HG03521 (cell line): ENCODE data around the gene LIMS2.

Experiments used
- ATAC-seq: cut with Tn5 transposase; IDR thresholded peaks from one replicate; pipeline ENCODE4 v1.9.1; 2021; ENCODE audit warnings: mild to moderate bottlenecking, moderate library complexity; ENCODE audit not compliant: unreplicated experiment

The LIMS2 gene

GRCh38 chr2:127647242-127648190, 27.8 kb downstream of the LIMS2 start:
- ATAC-seq = no peak

DNA sequence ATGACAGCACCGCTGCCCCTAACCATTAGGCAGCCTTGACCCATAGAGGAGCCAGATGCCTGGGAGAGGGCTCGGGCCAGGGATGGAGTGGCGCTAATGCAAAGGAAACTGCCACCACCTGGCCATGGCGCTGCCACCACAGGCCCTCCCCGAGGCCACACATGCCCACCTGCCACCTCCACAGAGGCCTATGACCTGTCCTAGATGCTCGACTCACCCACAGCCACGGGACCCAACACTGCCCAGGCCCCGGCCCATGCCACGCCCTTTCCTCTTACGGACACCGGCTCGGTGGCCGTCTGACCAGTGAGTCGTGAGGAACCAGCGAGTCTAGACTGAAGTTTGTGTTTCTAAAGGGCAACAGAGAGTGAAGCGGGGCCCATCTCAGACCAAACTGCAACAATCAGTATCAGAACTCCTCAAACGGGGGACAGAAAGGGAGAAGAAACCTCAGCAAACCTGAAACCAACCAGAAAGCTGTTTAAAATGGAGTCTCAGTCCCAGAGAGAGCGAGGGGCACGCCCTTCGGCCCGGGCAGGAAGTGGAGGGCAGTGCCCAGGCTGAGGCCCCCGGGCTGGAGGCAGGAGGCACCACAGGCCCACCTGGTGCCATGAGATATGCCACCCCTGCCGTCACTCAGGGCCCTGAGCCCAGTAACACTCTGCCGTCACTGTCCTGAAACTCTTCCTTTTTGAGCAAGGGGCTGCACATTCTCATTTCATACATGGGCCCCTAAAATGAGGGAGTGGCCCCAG, 28.7 kb downstream of the LIMS2 start:
- no peak for ATAC-seq

GRCh38 chr2:127645395-127646291, 29.7 kb downstream of the LIMS2 start, which contains the start of gene GPR17:
Gene GPR17, plus strand, starts transcription at chr2:127646153. Its CDS starts 4,583 bp downstream, at chr2:127650736.
- ATAC-seq = no peak

DNA sequence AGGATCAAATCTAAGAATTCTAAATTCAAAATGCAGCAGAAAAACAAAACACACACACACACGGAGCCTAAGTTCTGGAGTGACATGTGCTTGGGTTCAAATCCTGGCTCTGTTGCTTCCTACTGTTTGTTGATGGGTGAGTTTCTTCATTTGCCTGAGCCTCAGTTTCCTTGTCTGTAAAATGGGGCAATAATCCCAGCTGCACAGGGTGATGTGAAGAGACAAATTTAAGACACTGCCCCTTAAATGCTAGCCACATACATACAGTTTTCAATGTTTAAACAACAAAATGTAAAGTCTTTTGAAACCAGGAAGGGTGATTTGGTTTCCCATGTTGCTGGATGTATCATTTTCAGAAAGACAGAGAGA, 30.3 kb downstream of the LIMS2 start:
- no peak for ATAC-seq

- no peak for ATAC-seq
These were observed 31.0 kb downstream of the LIMS2 start for GRCh38 chr2:127644066-127645025.

DNA sequence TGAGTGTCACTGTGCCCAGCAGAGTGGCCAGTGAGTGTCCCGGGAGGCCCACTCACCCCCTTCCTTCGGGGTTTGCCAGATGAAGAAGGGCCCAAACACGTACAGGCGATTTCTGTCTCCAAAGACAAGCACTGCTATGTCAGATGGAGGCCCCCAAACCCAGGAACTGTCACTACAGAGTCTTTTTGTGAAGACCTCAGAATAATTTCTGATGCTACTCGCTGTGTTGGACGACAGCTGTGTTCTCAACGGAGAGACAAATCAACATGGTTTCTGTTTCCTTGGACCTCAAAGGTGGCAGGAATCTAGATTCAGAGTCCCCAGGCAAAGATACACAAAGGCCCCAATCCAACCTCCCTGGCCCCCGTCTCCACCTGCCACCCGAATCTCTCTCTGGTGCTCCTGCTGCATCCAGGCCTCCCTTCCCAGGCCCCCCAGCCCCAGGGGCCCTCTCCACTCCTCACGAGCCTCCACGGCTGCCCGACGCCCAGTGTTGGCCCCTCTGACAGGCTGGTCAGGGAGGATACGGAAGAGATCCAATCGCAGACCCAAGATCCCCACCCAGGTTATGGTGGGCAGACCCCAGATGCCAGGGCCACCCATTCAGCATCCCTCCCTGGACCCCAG, 31.8 kb downstream of the LIMS2 start:
- ATAC-seq = no peak

GRCh38 chr2:127642706-127643438, 32.5 kb downstream of the LIMS2 start:
- ATAC-seq = no peak

DNA sequence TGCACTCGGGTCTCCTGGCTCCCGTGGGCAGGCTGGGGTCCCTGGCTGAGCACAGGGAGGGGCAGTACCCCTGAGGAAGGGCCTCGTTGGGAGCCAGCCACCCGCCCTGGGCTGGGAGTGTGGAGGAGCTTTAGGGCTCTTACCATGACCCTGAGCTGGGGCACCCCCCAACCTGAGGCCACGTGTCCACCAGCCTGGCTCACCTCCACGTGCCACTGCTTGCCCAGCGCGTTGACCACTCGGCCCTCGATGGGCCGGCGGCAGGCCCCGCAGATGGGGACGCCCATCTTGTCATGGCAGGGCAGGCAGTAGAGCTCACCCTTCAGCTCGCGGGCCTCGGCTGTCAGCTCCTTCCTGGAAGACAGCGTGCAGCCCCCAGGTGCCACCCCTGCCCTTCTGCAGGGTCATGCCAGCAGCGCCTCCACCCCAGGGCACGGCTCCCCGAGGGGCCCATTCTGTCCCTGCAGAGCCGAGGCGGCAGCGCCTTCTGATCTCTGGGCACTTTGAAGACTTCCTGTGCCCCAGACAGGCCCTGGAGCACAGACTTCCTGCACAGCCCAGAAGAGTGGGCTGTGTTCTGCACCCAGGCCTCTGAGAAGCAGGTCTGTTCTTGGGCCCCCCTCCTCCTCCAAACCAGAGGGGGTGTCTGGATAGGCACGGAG, 33.4 kb downstream of the LIMS2 start:
- ATAC-seq = no peak

GRCh38 chr2:127641133-127641532, 34.2 kb downstream of the LIMS2 start:
- ATAC-seq = no peak

DNA sequence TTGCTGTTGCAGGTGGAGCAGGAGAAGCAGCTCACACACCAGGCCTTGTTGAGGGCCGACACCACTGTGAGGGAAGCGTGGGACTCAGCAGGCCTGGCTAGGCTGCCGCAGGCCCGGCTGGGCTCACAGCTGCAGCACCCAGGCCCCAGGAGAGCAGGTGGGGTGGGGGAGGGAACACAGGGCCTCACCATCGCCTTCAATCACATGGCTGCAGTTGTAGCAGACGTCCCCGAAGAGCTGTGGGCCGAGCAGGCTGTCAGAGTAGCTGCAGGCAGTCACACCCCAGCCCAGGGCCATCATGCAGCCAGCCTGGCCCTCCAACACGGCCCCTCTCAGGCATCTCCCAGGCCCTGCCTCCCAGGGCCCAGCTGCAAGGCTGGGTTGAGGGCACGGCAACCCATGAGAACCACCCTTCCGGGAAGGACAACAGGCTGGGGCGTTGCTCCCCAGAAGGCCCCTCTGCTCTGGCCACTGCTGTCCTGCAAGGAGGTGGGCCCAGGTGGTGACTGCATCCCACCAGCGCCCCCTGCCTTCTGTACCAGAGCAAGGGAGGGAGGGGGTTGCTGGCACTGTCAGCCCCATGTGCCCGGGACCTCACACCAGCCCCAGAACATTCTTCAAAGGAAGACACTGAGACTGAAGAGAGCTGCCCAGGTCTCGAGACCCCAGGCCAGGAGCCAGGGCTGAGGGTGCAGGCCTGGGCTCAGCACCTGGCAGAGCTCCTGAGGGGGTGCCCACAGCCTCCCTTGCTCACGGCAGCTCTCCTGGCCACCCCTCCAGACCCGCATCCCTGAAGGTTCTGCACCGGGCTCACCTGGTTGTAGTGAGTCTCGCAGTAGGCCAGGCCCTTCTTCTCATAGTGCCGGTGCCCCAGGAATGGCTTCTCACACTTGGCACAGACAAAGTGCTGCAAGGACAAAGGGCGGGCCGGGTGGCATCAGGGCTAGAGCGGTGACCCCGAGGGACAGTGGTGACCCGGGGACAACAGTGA, 35.0 kb downstream of the LIMS2 start:
- ATAC-seq = no peak

DNA sequence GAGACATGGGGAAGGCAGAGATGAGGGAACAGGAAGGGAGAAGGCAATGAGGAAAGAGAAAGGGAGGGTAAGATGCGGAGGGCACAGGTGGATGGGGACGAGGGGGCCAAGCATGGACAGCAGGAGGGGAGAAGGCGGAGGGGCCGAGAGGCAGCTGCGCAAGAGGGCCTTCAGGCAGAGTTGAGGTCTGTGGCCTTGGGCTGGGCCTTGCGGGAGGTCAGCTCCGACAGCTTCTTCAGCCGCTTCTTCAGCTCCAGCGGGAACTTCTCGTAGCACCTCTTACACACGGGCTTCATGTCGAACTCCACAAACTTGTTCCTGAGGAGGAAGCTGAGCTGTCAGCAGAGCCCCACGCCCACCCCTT, 36.2 kb downstream of the LIMS2 start:
- ATAC-seq = no peak

- ATAC-seq = no peak
These were observed 36.8 kb downstream of the LIMS2 start for GRCh38 chr2:127638361-127639110.

DNA sequence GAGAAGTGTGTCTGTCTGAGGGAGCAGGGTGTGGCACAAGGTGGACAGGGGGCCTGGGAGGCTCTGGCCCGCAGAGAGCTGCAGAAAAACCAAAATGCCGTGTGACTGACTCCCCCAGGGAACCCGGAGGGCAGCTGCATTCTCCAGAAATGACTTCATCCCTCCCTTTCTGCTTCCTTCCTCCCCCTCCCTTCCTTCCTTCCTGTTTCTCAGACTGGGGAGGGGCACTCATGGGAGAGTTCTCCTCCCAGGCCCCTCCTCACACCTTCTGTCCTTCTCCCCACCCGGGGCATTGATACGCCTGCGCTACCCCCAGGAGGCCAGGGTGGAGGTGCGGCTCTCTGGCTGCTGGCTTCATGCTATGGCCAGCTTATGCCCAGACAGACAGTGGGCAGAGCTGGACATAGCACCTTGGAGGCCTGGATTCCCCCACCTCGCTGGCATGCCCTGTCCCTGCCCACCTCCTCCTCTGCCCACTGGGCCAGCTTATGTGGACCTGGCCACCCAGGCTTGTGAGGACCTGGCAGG, 37.5 kb downstream of the LIMS2 start:
- no peak for ATAC-seq

GRCh38 chr2:127637236-127637630, 38.1 kb downstream of the LIMS2 start:
- no peak for ATAC-seq

- ATAC-seq = no peak
These were observed 38.8 kb downstream of the LIMS2 start for GRCh38 chr2:127636248-127637235.
